Endodermal cell (in vitro differentiated cells): ENCODE data around the gene SEC11A. TPM values are rescaled to one million over a fixed set of nuclear protein-coding genes. Genes with fewer than 3 reads are reported as not detected.

Experiments
- DNase-seq: peaks from one replicate; pipeline ENCODE4 v3.0.0-alpha.2; 2017
- H3K27ac ChIP-seq: 2 replicates; pipeline ENCODE4 v1.5.1; 2013; ENCODE audit warnings: mild to moderate bottlenecking, low read depth, low read length, moderate library complexity
- H3K27me3 ChIP-seq: 2 replicates; pipeline ENCODE4 v1.6.1; 2013; ENCODE audit warnings: mild to moderate bottlenecking, low read length, moderate library complexity; ENCODE audit not compliant: insufficient read depth, control insufficient read depth, poor library complexity, severe bottlenecking
- H3K36me3 ChIP-seq: 2 replicates; pipeline ENCODE4 v1.7.0; 2013; ENCODE audit warnings: mild to moderate bottlenecking, low read length, moderate library complexity; ENCODE audit not compliant: control insufficient read depth, insufficient read depth
- H3K4me1 ChIP-seq: one replicate; pipeline ENCODE4 v1.7.0; 2013; ENCODE audit warnings: low read length; ENCODE audit not compliant: control insufficient read depth, insufficient read depth
- H3K4me3 ChIP-seq: 2 replicates; pipeline ENCODE4 v1.5.1; 2013; ENCODE audit warnings: mild to moderate bottlenecking, low read length, moderate library complexity
- H3K9ac ChIP-seq: 2 replicates; pipeline ENCODE4 v1.6.1; 2013; ENCODE audit warnings: mild to moderate bottlenecking, low read length, moderate library complexity; ENCODE audit not compliant: poor library complexity, severe bottlenecking; ENCODE audit errors: extremely low read depth
- H3K9me3 ChIP-seq: 2 replicates; pipeline ENCODE4 v1.6.1; 2013; ENCODE audit warnings: mild to moderate bottlenecking, low read length, moderate library complexity; ENCODE audit not compliant: control insufficient read depth
- H3K27ac Mint-ChIP-seq: 2 replicates; pipeline ENCODE4 v1.8.0; 2020; ENCODE audit warnings: mixed read lengths
- H3K27me3 Mint-ChIP-seq: 2 replicates; pipeline ENCODE4 v1.8.0; 2021; ENCODE audit warnings: mild to moderate bottlenecking, mixed read lengths; ENCODE audit not compliant: insufficient read depth
- H3K36me3 Mint-ChIP-seq: 2 replicates; pipeline ENCODE4 v1.8.0; 2020; ENCODE audit warnings: low read depth, mixed read lengths
- H3K4me1 Mint-ChIP-seq: 2 replicates; pipeline ENCODE4 v1.8.0; 2020; ENCODE audit warnings: mixed read lengths
- H3K4me3 Mint-ChIP-seq: 2 replicates; pipeline ENCODE4 v1.8.0; 2020; ENCODE audit warnings: mild to moderate bottlenecking, moderate library complexity, mixed read lengths
- H3K9me3 Mint-ChIP-seq: 2 replicates; pipeline ENCODE4 v1.8.0; 2020; ENCODE audit warnings: mild to moderate bottlenecking, mixed read lengths
- CTCF ChIP-seq: fragments of 200-600 bp; sonication (generic); conservative IDR thresholded peaks from 2 replicates; pipeline ENCODE4 v1.5.0; 2021; ENCODE audit warnings: antibody characterized with exemption, mild to moderate bottlenecking
- WGBS, 2 experiments: methylation state at CpG; one replicate each; pipeline versions ENCODE4 v1.1.5 to v1.1.7; 2013; ENCODE audit warnings: missing lambda C conversion rate in 2 of 2, mixed read lengths in 1 of 2; ENCODE audit not compliant: insufficient coverage in 1 of 2, insufficient read length in 1 of 2; 5-methylcytosine and 5-hydroxymethylcytosine counted together
- total RNA-seq, 2 donors: library from RNA; stranded (reverse); fragmentation: NEBNext Ultra II Directional in 1 of 2; extraction: Animal tissue kit (Norgen Biotek cat#: 25700) in 1 of 2; gene quantifications; 2 replicates in 1 of 2; 3 replicates in 1 of 2; pipeline ENCODE4 v1.2.1, GENCODE V29; 2021

The SEC11A gene
- total RNA-seq, 2 donors from 2014 or later: 192 to 197 TPM

GRCh38 chr15:84661001-84661400, 54.9 kb downstream of the SEC11A start:
- peaks cover 35% of the 10 kb centered on the region for H3K36me3 ChIP-seq
- Mint-ChIP-seq H3K27ac (no peak overlapping the region), H3K27me3 (peaks cover 18% of the 10 kb centered on the region), H3K4me3 (no peak overlapping the region), H3K9me3 (no peaks in the 10 kb centered on the region), H3K4me1 (peaks cover 24% of the 10 kb centered on the region), H3K36me3 (peaks cover 20% of the 10 kb centered on the region)
- TF ChIP-seq CTCF: no peak
- H3K27me3 ChIP-seq: no peaks in the 10 kb centered on the region
- H3K27ac ChIP-seq: no peak overlapping the region
- no peak overlapping the region for H3K9ac ChIP-seq
- WGBS, 2 experiments: 95 to 97% methylated on average over 10 of the region's 10 CpGs
- no peak overlapping the region for H3K4me3 ChIP-seq
- H3K9me3 ChIP-seq: no peaks in the 10 kb centered on the region
- H3K4me1 ChIP-seq: peaks cover 10% of the 10 kb centered on the region
- DNase-seq: no peak

GRCh38 chr15:84659904-84660781, 55.8 kb downstream of the SEC11A start:
- Histone ChIP-seq H3K9ac (no peak overlapping the region), H3K4me3 (no peak overlapping the region), H3K36me3 (peaks cover 27% of the 10 kb centered on the region), H3K27ac (no peak overlapping the region), H3K9me3 (no peaks in the 10 kb centered on the region), H3K27me3 (no peaks in the 10 kb centered on the region), H3K4me1 (peaks cover 10% of the 10 kb centered on the region)
- Mint-ChIP-seq H3K27ac (no peak overlapping the region), H3K36me3 (peaks cover 15% of the 10 kb centered on the region), H3K27me3 (peaks cover 20% of the 10 kb centered on the region), H3K4me1 (peaks cover 24% of the 10 kb centered on the region), H3K4me3 (no peak overlapping the region), H3K9me3 (no peaks in the 10 kb centered on the region)
- TF ChIP-seq CTCF: no peak
- WGBS, 2 experiments: 71 to 92% methylated on average over 2 to 4 of the region's 4 CpGs
- DNase-seq: no peak

GRCh38 chr15:84658788-84659411, 57.0 kb downstream of the SEC11A start:
- peaks cover 10% of the 10 kb centered on the region for H3K4me1 ChIP-seq
- 66 to 78% methylated on average over 6 to 7 of the region's 7 CpGs for WGBS, 2 experiments
- peaks cover 20% of the 10 kb centered on the region for H3K27me3 Mint-ChIP-seq
- H3K27ac Mint-ChIP-seq: peak overlapping the region; percentile 81
- H3K9me3 ChIP-seq: no peaks in the 10 kb centered on the region
- H3K36me3 ChIP-seq: peaks cover 15% of the 10 kb centered on the region
- no peak overlapping the region for H3K27ac ChIP-seq
- DNase-seq: no peak
- peaks cover 5% of the 10 kb centered on the region for H3K36me3 Mint-ChIP-seq
- H3K9ac ChIP-seq: no peak overlapping the region
- TF ChIP-seq CTCF: no peak
- H3K4me3 ChIP-seq: peak overlapping the region; percentile 1
- H3K4me1 Mint-ChIP-seq: peaks cover 24% of the 10 kb centered on the region
- no peaks in the 10 kb centered on the region for H3K27me3 ChIP-seq
- H3K9me3 Mint-ChIP-seq: no peaks in the 10 kb centered on the region
- H3K4me3 Mint-ChIP-seq: peak overlapping the region; percentile 56
